Measurements from ENCODE around the gene ST6GALNAC5.

ST6GALNAC5 gene

DNA sequence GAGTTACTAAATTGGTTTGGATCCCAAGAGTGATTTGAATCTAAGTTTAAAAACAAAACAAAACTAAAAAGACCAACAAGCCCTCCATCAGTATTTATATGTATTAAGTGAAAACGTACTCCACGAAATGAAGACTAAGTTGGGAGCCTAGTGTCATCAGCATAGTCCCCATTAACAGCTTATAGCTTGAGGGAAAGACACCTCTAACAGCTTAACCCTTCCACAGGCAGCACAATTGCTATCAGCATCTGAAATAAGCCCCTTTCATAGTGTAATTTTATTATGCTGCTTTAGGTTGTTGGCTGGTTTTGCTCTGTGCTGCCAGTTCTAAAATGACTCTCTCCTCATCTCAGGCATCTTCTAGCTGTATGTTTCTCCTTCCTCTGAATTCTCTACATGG, 25.8 kb upstream of the ST6GALNAC5 start:
- Histone ChIP-seq H3K4me2 (ENCODE audit: low read length, poor library complexity, severe bottlenecking) (no peak overlapping the region), H3K4ac (ENCODE audit: low read depth in 1 of 2, low read length in 2 of 2) (no peak overlapping the region), H4K8ac (ENCODE audit: low read length) (no peak overlapping the region), H3K27me3 (ENCODE audit: control insufficient read depth in 1 of 2, insufficient read depth in 1 of 2, low read length in 2 of 2) (peaks cover under 1 to 4% of the 10 kb centered on the region in 2 experiments), H4K91ac (ENCODE audit: low read length) (no peak overlapping the region), H3K14ac (ENCODE audit: low read length in 2 of 2) (no peak overlapping the region), H3K23ac (ENCODE audit: low read length in 2 of 2) (no peak overlapping the region), H2BK12ac (ENCODE audit: low read length in 2 of 2) (no peak overlapping the region), H3K18ac (ENCODE audit: low read depth in 1 of 2, low read length in 2 of 2) (no peak overlapping the region), H3K9ac (ENCODE audit: low read length) (no peak overlapping the region), H2BK15ac (ENCODE audit: low read depth, poor library complexity, severe bottlenecking) (no peak overlapping the region), H3K4me3 (ENCODE audit: insufficient read depth in 1 of 2, low read depth in 1 of 2, low read length in 2 of 2) (no peak overlapping the region), H2BK120ac (ENCODE audit: low read depth, low read length) (no peak overlapping the region), H2AFZ (ENCODE audit: low read depth, low read length) (no peak overlapping the region), H3K79me1 (replicated peaks; ENCODE audit: low read length, poor library complexity, severe bottlenecking) (no peaks in the 10 kb centered on the region), H3K9me3 (ENCODE audit: control insufficient read depth, low read length) (no peaks in the 10 kb centered on the region), H2AK5ac (ENCODE audit: low read length, severe bottlenecking) (no peak overlapping the region), H3K36me3 (ENCODE audit: control insufficient read depth in 1 of 2, insufficient read depth in 2 of 2, low read depth in 1 of 2, low read length in 2 of 2) (no peaks in the 10 kb centered on the region), H3K4me1 (ENCODE audit: control insufficient read depth, insufficient read depth, low read depth, low read length) (no peaks in the 10 kb centered on the region), H3K27ac (ENCODE audit: low read length, poor library complexity, severe bottlenecking) (no peak overlapping the region), H2BK5ac (ENCODE audit: low read depth, low read length, poor library complexity, severe bottlenecking) (no peak overlapping the region)
- DNase-seq: no peak
- WGBS: 20% methylated on average over 2 of the region's 2 CpGs

DNA sequence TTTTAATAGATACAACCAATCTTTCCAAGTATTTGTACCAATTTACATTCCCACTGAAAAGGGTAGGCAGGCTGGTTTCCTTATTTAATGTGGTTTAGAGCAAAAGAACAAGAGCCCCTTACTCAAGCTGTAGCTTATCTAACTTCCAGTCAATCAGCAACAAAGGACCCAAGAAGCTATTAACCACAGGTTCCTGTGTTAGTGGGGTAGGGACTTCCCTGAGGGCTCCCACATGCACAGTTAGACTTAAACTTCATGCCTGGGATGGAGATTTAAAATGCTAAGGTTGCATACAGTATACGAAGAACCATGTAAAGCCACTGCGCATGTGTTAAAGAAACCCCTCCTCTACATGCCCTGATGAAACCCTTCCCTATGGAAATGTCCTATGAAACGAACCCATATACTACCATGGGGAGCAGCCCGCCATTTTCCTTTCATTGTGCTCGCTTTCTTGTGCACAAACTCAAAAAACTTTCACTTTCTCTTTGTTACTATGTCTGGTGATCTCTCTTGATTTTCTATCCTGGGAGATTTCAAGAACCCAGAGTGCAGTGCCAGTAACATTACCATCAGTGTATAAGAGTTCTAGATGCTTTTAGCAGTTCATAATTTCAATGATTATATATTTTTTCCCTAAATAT, 23.3 kb upstream of the ST6GALNAC5 start:
- Histone ChIP-seq H3K27me3 (ENCODE audit: control insufficient read depth in 1 of 2, insufficient read depth in 1 of 2, low read length in 2 of 2) (peaks cover 0 to 4% of the 10 kb centered on the region in 2 experiments), H4K8ac (ENCODE audit: low read length) (no peak overlapping the region)
- 88% methylated on average over 4 of the region's 5 CpGs for WGBS

DNA sequence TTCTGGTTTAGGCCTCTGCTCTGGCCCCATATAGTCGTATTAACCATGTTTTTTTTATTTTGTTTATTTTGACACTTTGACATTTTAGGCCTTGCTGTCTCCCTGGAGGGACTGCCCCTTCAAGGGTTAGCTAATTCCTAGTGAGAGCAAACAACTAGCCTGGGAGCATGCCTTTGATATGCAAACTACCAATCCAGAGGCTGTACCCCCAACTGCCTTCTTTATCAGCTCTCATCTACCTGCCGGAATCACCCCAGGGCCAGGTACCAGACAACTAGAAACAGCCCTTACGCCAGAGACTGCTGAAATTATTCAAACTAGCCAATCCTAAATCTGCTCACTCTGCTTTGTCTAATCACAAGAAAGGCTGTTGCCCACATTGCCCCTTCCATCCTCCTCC, 13.0 kb upstream of the ST6GALNAC5 start:
- no peak overlapping the region for H3K4me3 ChIP-seq (ENCODE audit: insufficient read depth in 1 of 2, low read depth in 1 of 2, low read length in 2 of 2)
- H4K8ac ChIP-seq (ENCODE audit: low read length): no peak overlapping the region
- H2AFZ ChIP-seq (ENCODE audit: low read depth, low read length): peak overlapping the region; percentile 52
- H2AK5ac ChIP-seq (ENCODE audit: low read length, severe bottlenecking): no peak overlapping the region
- H3K9me3 ChIP-seq (ENCODE audit: control insufficient read depth, low read length): no peaks in the 10 kb centered on the region
- H3K18ac ChIP-seq (ENCODE audit: low read depth in 1 of 2, low read length in 2 of 2): no peak overlapping the region
- H2BK12ac ChIP-seq (ENCODE audit: low read length in 2 of 2): no peak overlapping the region
- H3K9ac ChIP-seq (ENCODE audit: low read length): no peak overlapping the region
- H3K36me3 ChIP-seq (ENCODE audit: control insufficient read depth in 1 of 2, insufficient read depth in 2 of 2, low read depth in 1 of 2, low read length in 2 of 2): no peaks in the 10 kb centered on the region
- peaks cover 8 to 35% of the 10 kb centered on the region in 2 experiments for H3K27me3 ChIP-seq (ENCODE audit: control insufficient read depth in 1 of 2, insufficient read depth in 1 of 2, low read length in 2 of 2)
- 76% methylated on average over 2 of the region's 3 CpGs for WGBS
- H3K14ac ChIP-seq (ENCODE audit: low read length in 2 of 2): no peak overlapping the region
- H2BK5ac ChIP-seq (ENCODE audit: low read depth, low read length, poor library complexity, severe bottlenecking): no peak overlapping the region
- H2BK120ac ChIP-seq (ENCODE audit: low read depth, low read length): no peak overlapping the region
- no peak overlapping the region for H3K4me2 ChIP-seq (ENCODE audit: low read length, poor library complexity, severe bottlenecking)
- H3K23ac ChIP-seq (ENCODE audit: low read length in 2 of 2): no peak overlapping the region
- no peak overlapping the region for H3K27ac ChIP-seq (ENCODE audit: low read length, poor library complexity, severe bottlenecking)
- DNase-seq: no peak
- no peaks in the 10 kb centered on the region for H3K79me1 ChIP-seq (replicated peaks; ENCODE audit: low read length, poor library complexity, severe bottlenecking)
- no peak overlapping the region for H4K91ac ChIP-seq (ENCODE audit: low read length)
- H3K4ac ChIP-seq (ENCODE audit: low read depth in 1 of 2, low read length in 2 of 2): no peak overlapping the region
- H2BK15ac ChIP-seq (ENCODE audit: low read depth, poor library complexity, severe bottlenecking): no peak overlapping the region
- no peaks in the 10 kb centered on the region for H3K4me1 ChIP-seq (ENCODE audit: control insufficient read depth, insufficient read depth, low read depth, low read length)

More for the DNA sequence above, 23.3 kb upstream of the ST6GALNAC5 start:
- no peaks in the 10 kb centered on the region for H3K36me3 ChIP-seq (ENCODE audit: control insufficient read depth in 1 of 2, insufficient read depth in 2 of 2, low read depth in 1 of 2, low read length in 2 of 2)
- H3K4me3 ChIP-seq (ENCODE audit: insufficient read depth in 1 of 2, low read depth in 1 of 2, low read length in 2 of 2): no peak overlapping the region
- H3K14ac ChIP-seq (ENCODE audit: low read length in 2 of 2): no peak overlapping the region
- no peak overlapping the region for H3K27ac ChIP-seq (ENCODE audit: low read length, poor library complexity, severe bottlenecking)
- H4K91ac ChIP-seq (ENCODE audit: low read length): no peak overlapping the region
- no peak overlapping the region for H2AFZ ChIP-seq (ENCODE audit: low read depth, low read length)
- H3K23ac ChIP-seq (ENCODE audit: low read length in 2 of 2): no peak overlapping the region
- no peak overlapping the region for H2AK5ac ChIP-seq (ENCODE audit: low read length, severe bottlenecking)
- no peak overlapping the region for H3K18ac ChIP-seq (ENCODE audit: low read depth in 1 of 2, low read length in 2 of 2)
- H2BK5ac ChIP-seq (ENCODE audit: low read depth, low read length, poor library complexity, severe bottlenecking): no peak overlapping the region
- H3K4me1 ChIP-seq (ENCODE audit: control insufficient read depth, insufficient read depth, low read depth, low read length): no peaks in the 10 kb centered on the region
- no peak overlapping the region for H2BK12ac ChIP-seq (ENCODE audit: low read length in 2 of 2)
- no peak overlapping the region for H3K4ac ChIP-seq (ENCODE audit: low read depth in 1 of 2, low read length in 2 of 2)
- no peak for DNase-seq
- H3K4me2 ChIP-seq (ENCODE audit: low read length, poor library complexity, severe bottlenecking): no peak overlapping the region
- H3K79me1 ChIP-seq (replicated peaks; ENCODE audit: low read length, poor library complexity, severe bottlenecking): no peaks in the 10 kb centered on the region
- H2BK15ac ChIP-seq (ENCODE audit: low read depth, poor library complexity, severe bottlenecking): no peak overlapping the region
- H2BK120ac ChIP-seq (ENCODE audit: low read depth, low read length): no peak overlapping the region
- H3K9me3 ChIP-seq (ENCODE audit: control insufficient read depth, low read length): peaks cover 6% of the 10 kb centered on the region
- no peak overlapping the region for H3K9ac ChIP-seq (ENCODE audit: low read length)

DNA sequence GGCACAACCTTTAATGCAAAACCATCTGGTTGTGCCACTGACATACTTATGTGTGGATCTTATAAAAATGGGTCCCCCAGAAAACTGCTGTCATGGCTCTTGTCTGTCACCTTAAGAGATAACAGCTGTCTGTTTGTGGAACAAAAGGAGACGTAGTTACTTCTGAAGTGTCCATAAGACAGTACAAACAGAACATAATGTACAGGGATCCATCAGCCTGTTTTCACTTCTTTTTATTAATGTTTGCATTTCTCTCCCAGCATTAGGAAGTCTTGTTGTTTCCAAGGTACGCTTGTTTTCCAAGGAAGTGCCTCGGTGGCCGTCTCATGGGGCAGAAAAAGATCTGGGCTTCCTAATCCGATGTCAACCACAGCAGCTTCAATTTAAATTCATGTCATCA, 11.2 kb upstream of the ST6GALNAC5 start:
- no peak overlapping the region for H3K27ac ChIP-seq (ENCODE audit: low read length, poor library complexity, severe bottlenecking)
- peaks cover 18 to 46% of the 10 kb centered on the region in 2 experiments for H3K27me3 ChIP-seq (ENCODE audit: control insufficient read depth in 1 of 2, insufficient read depth in 1 of 2, low read length in 2 of 2)
- no peak overlapping the region for H2AFZ ChIP-seq (ENCODE audit: low read depth, low read length)
- no peak overlapping the region for H3K4me3 ChIP-seq (ENCODE audit: insufficient read depth in 1 of 2, low read depth in 1 of 2, low read length in 2 of 2)
- no peaks in the 10 kb centered on the region for H3K4me1 ChIP-seq (ENCODE audit: control insufficient read depth, insufficient read depth, low read depth, low read length)
- no peak overlapping the region for H3K4ac ChIP-seq (ENCODE audit: low read depth in 1 of 2, low read length in 2 of 2)
- H2BK12ac ChIP-seq (ENCODE audit: low read length in 2 of 2): no peak overlapping the region
- no peak overlapping the region for H2BK15ac ChIP-seq (ENCODE audit: low read depth, poor library complexity, severe bottlenecking)
- H3K4me2 ChIP-seq (ENCODE audit: low read length, poor library complexity, severe bottlenecking): no peak overlapping the region
- H3K36me3 ChIP-seq (ENCODE audit: control insufficient read depth in 1 of 2, insufficient read depth in 2 of 2, low read depth in 1 of 2, low read length in 2 of 2): no peaks in the 10 kb centered on the region
- H3K79me1 ChIP-seq (replicated peaks; ENCODE audit: low read length, poor library complexity, severe bottlenecking): no peaks in the 10 kb centered on the region
- H4K91ac ChIP-seq (ENCODE audit: low read length): no peak overlapping the region
- no peak overlapping the region for H4K8ac ChIP-seq (ENCODE audit: low read length)
- H3K9me3 ChIP-seq (ENCODE audit: control insufficient read depth, low read length): no peaks in the 10 kb centered on the region
- H3K14ac ChIP-seq (ENCODE audit: low read length in 2 of 2): no peak overlapping the region
- H2AK5ac ChIP-seq (ENCODE audit: low read length, severe bottlenecking): no peak overlapping the region
- H3K18ac ChIP-seq (ENCODE audit: low read depth in 1 of 2, low read length in 2 of 2): no peak overlapping the region
- 77% methylated on average over 4 of the region's 5 CpGs for WGBS
- H3K23ac ChIP-seq (ENCODE audit: low read length in 2 of 2): no peak overlapping the region
- no peak for DNase-seq
- H2BK5ac ChIP-seq (ENCODE audit: low read depth, low read length, poor library complexity, severe bottlenecking): no peak overlapping the region
- no peak overlapping the region for H2BK120ac ChIP-seq (ENCODE audit: low read depth, low read length)
- no peak overlapping the region for H3K9ac ChIP-seq (ENCODE audit: low read length)
